NCI-H748 (cell line): ENCODE data around the gene CCNT1.
"Not testable (repeated sequence)": the region's sequence is repeated elsewhere in the genome, so short reads cannot be mapped to it uniquely, and the experiment has no call there.

Source experiments
- DNase-seq: peaks from one replicate; lab custom pipeline; 2025; ENCODE audit not compliant: unreplicated experiment; lab: John Stamatoyannopoulos, UW

CCNT1 gene

DNA sequence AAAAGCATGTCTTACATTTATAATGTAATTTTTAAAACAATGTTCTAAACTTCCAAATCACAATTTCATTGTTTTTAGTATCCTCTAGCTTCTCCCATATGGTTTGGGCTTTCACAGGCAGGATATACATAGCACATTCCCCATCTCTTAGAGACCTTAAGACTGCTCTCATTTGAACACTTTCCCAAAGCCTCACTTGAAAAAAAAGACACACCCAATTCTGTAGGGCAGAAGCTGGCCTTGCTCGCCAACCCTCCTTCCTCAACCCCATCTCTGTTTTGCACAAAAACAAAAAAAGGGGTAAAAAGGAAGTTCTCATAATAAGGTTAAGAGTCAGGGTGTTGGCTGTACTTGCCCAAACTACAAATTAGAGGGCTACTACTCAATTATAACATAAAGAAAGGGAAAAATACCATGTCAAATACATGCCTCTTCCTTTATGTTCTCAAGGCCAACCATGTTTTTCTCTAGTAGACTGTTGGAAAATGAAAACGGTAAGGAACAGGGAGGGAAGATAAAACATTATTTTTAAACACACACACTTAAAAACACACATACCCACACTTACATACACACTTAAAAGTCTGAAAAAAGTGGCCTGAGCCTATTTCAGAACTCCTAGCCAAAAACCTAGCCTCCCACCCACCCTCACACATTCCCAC, 24.6 kb downstream of the CCNT1 start:
- no peak for DNase-seq

GRCh38 chr12:48690990-48691389, 25.5 kb downstream of the CCNT1 start:
- DNase-seq: no peak

DNA sequence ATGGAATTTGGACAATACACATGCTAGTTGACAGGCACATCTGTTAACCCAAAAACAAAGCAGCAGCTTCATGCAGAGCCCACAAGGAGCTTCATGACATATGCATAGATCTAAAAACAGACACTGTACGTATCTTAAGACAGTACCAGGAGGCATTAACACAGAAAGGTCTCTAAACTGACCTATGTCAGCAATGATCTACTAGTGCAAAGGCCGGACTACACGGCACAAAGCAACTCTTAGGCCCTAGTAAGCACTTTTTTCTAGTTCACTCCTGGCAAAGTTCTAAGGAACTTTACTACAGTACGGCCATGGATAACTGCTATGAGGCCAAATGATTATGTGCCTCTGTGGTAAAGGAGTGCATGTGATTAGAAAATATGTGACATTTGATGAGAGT, 26.1 kb downstream of the CCNT1 start:
- no peak for DNase-seq

GRCh38 chr12:48688836-48689235, 27.7 kb downstream of the CCNT1 start:
- DNase-seq: no peak

- no peak for DNase-seq
These were observed 28.9 kb downstream of the CCNT1 start for GRCh38 chr12:48687592-48687991.

DNA sequence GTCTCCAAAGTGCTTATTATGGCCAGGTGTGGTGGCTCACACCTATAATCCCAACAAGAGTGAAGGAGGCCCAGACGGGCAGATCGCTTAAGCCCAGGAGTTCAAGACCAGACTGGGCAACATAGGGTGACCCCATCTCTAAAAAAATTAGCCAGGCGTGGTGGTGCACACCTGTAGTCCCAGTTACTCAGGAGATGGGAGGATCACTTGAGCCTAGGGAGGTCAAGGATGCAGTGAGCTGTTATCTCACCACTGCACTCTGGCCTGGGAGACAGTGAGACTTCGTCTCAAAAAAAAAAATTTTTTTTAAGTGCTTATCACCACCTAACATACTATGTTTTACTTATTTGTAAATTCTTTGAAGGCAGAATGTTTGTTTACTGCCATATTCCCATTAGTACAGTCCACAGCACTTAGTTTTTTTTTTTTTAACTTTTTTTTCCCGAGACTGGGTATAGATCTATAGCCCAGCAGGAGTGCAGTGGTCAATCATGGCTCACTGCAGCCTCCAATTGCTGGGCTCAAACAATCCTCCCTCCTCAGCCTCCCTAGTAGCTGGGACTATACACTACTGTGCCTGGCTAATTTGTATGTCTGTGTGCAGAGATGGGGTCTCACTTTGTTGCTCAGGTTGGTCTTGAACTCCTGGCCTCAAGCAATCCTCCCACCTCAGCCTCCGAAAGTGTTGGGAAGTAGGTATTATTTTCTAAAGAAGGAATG, 29.7 kb downstream of the CCNT1 start:
- no peak for DNase-seq

DNA sequence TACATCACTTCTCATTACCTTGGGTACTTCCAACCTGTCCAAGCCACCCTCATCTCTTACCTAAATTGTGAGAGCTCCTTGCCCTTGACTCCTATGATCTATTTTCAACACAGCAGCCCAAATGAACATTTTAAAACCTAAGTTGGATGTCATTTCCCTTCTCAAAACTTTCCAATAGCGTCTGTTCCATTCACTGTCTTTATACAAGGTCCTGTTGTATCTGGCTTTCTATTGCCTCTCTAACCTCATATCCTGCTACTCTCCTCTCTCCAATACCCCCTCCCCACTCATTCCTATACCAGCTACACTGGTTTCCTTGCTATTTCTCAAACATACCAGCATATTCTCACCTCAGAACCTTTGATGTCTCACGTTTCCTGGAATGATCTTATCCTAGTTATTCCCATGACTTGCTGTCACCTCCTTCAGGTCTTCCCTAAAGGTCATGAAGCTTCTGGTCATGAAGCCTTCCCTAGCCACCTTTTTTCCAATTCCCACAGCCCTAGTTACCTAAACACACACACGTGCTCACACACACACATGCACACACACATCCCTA, 30.4 kb downstream of the CCNT1 start:
- DNase-seq: no peak

DNA sequence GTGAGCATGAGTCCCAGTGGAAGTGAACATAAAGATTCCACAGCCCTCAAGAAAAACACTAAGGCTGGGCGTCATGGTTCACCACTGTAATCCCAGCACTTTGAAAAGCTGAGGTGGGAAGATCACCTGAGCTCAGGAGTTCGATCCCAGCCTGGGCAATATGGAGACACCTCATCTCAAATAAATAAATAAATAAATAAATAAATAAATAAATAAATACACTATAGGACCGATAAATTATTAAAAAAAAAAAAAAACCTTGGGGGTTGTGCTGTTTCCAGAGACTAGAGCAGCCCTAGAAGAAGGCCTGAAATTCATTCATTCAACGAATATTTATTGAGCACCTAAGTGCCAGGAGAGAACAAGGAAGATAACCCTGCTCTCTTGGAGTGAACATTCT, 33.0 kb downstream of the CCNT1 start:
- no peak for DNase-seq

DNA sequence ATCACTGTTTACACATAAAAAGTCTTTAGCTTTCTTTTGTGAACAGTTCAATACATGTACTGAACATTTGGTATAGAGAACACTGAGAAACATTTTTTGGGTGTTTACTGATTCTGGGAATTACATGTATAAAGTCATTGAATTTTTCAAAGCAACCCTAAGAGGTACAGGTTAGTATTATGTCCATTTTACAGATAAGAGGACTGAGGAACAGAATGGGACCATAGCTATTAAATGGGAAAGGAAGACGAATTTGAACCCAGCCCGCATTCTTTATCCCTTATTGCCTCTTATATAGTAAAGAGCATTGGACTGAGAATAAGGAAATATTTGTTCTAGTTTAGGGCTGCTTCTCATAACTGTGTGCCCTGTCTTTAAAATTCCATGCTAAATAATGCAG, 33.6 kb downstream of the CCNT1 start:
- no peak for DNase-seq

DNA sequence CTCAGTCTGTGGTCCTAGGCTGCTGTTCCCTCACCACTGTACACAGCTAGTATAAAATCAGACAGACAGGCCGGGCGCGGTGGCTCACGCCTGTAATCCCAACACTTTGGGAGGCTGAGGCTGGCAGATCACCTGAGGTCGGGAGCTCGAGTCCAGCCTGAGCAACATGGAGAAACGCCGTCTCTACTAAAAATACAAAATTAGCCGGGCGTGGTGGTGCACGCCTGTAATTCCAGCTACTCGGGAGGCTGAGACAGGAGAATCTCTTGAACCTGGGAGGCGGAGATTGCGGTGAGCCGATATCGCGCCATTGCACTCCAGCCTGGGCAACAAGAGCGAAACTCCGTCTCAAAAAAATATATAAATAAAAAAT, 34.0 kb downstream of the CCNT1 start:
- DNase-seq: not testable (repeated sequence)

DNA sequence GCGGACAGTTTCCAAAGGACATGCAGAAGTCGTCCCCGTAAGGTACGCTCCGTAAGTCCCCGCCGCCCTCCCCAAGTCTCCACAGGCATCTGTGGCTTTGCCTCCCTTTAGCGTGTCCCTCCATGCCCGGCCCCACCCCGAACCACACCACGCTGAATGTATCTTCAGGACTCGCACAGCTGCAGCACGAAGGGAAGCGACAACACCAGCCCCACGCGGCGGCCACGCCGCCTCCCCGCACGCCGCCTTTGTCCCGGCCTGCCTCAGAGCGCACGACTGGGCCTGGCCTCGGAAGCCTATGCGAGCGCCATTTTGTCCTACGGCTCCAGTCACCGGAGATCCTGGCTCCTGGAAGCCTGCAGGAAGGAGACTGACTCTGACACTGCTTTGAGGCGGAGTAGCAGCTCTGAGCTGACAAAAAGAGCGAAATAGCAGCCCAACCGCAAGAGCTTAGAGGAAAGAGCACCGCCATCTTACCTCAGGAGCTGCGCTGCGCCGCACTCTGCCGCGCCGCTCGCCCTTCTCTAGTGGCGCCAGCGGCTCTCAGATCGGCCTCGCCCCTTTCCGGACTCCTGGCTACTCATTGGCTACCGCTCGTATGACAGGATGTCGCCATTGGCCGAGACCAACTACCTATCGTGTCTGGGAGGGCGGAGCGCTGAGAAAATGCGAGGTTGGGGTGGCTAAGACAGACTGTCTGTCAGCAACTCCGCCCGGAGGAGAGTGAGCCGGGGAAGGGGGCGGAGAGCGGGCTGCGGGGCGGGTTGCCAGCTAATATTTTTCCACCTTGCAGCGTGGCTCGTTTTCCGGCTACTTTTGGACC, 34.6 kb downstream of the CCNT1 start, which contains the start of gene KANSL2:
KANSL2 (minus strand) TSS at position 529 of the 823 bp plus-strand sequence. CDS start 606 bp downstream, outside the sequence.
- DNase-seq: peak; percentile 99

DNA sequence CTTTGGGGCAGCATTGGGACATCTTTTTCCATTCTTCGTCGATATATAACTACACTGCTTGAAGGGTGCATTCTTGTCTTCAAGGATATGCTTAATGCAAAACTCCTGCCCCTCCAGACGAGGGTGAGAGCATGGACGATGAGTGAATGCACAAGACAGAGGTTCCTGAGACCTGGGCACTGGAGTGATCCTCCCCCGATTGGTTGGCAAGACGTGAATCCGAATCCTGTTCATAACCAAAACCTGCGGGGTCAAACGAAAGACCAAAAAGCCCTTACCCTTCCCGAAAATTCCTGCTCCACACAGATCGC, 35.2 kb downstream of the CCNT1 start:
- peak; percentile 59 for DNase-seq

- no peak for DNase-seq
These were observed 35.6 kb downstream of the CCNT1 start for GRCh38 chr12:48680861-48681260.

GRCh38 chr12:48678551-48679185, 37.8 kb downstream of the CCNT1 start:
- DNase-seq: no peak

- DNase-seq: no peak
These were observed 45.2 kb downstream of the CCNT1 start for GRCh38 chr12:48671231-48671856.

DNA sequence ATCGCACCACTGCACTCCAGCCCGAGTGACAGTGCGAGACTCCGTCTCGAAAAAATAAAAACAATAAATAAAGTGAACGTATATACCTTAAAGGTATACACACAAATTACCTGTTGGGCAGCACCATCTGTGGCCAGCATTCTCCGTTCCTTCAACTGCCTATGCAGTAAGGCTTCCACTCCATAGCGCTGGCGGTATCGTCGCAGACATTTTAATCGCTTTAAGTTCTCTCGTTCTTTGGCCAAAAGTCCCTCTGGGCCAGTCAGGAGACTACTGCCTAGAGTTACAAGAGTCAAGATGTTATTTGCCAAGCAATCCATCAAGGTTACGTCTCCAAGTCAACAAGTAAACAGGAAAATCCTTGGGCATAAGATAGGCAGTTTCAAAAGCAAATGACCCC, 47.5 kb downstream of the CCNT1 start:
- no peak for DNase-seq

GRCh38 chr12:48659863-48660262, 56.6 kb downstream of the CCNT1 start:
- DNase-seq: no peak

GRCh38 chr12:48651681-48652080, 64.8 kb downstream of the CCNT1 start:
- no peak for DNase-seq

DNA sequence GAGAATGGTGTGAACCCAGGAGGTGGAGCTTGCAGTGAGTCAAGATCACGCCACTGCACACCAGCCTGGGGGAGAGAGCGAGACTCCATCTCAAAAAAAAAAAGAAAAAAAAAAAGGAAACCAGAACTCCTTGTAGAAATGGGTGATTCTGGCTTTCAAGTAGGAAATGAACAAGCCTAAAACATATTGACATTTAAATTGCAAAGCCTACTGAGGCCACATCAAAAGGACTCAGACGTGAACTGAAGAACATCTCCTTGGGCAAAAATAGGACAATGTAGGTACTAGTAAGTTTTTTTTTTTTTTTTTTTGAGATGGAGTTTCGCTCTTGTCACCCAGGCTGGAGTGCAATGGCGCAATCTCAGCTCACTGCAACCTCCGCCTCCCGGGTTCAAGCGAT, 71.2 kb downstream of the CCNT1 start:
- not testable (repeated sequence) for DNase-seq

- DNase-seq: no peak
These were observed 73.5 kb downstream of the CCNT1 start for GRCh38 chr12:48643011-48643410.
